Neutrophil (primary cell): ENCODE data around the gene HNRNPUL1.

Experiments used
- H3K27ac ChIP-seq: fragments of 200-600 bp; sonication (generic); 2 replicates; pipeline ENCODE4 v1.5.1; 2016; ENCODE audit warnings: mild to moderate bottlenecking, moderate library complexity
- H3K27me3 ChIP-seq: fragments of 200-600 bp; sonication (generic); 2 replicates; pipeline ENCODE4 v1.6.0; 2016; ENCODE audit warnings: mild to moderate bottlenecking
- H3K36me3 ChIP-seq: fragments of 200-600 bp; sonication (generic); 2 replicates; pipeline ENCODE4 v1.5.1; 2017
- H3K4me1 ChIP-seq, 2 experiments: fragments of 200-600 bp in 1 of 2; sonication (generic) in 1 of 2; 1 replicate in 1 of 2; 2 replicates in 1 of 2; pipeline versions ENCODE4 v1.5.1 to v1.6.1; 2013 to 2016; ENCODE audit warnings: low read depth in 1 of 2, low read length in 1 of 2, mild to moderate bottlenecking in 1 of 2, moderate library complexity in 1 of 2; ENCODE audit not compliant: control insufficient read depth in 1 of 2, insufficient read depth in 1 of 2
- H3K4me3 ChIP-seq, 2 experiments: fragments of 200-600 bp in 1 of 2; sonication (generic) in 1 of 2; 1 replicate in 1 of 2; 2 replicates in 1 of 2; pipeline ENCODE4 v1.5.1; 2013 to 2016; ENCODE audit warnings: low read depth in 1 of 2, low read length in 1 of 2, mild to moderate bottlenecking in 1 of 2, moderate library complexity in 1 of 2
- H3K9me3 ChIP-seq: fragments of 200-600 bp; sonication (generic); 2 replicates; pipeline ENCODE4 v1.5.1; 2016
- CTCF ChIP-seq: fragments of 200-600 bp; sonication (generic); IDR thresholded peaks from 2 replicates; pipeline ENCODE4 v1.5.1; 2016; ENCODE audit warnings: antibody characterized with exemption

The HNRNPUL1 gene

GRCh38 chr19:41316306-41316920 lies 52.2 kb downstream of the HNRNPUL1 start:
- TF ChIP-seq CTCF, result no peak
- peaks cover 79% of the 10 kb centered on the region for H3K36me3 ChIP-seq
- no peaks in the 10 kb centered on the region for H3K9me3 ChIP-seq
- peak overlapping the region; percentile 15 for H3K27ac ChIP-seq
- no peaks in the 10 kb centered on the region for H3K27me3 ChIP-seq
- H3K4me1 ChIP-seq, result peaks cover 4% of the 10 kb centered on the region in 2 experiments
- no peak overlapping the region for H3K4me3 ChIP-seq

- no peak overlapping the region for H3K4me3 ChIP-seq
- peaks cover 28 to 29% of the 10 kb centered on the region in 2 experiments for H3K4me1 ChIP-seq
- H3K36me3 ChIP-seq, result peaks cover 79% of the 10 kb centered on the region
- no peak overlapping the region for H3K27ac ChIP-seq
- no peaks in the 10 kb centered on the region for H3K9me3 ChIP-seq
- H3K27me3 ChIP-seq, result no peaks in the 10 kb centered on the region
- TF ChIP-seq CTCF, result no peak
These were observed 54.7 kb downstream of the HNRNPUL1 start for GRCh38 chr19:41318696-41319499.

- no peak for TF ChIP-seq CTCF
- H3K4me3 ChIP-seq, result no peak overlapping the region
- H3K27ac ChIP-seq, result no peak overlapping the region
- H3K36me3 ChIP-seq, result peaks cover 74% of the 10 kb centered on the region
- H3K9me3 ChIP-seq, result no peaks in the 10 kb centered on the region
- no peaks in the 10 kb centered on the region for H3K27me3 ChIP-seq
- peaks cover 35 to 36% of the 10 kb centered on the region in 2 experiments for H3K4me1 ChIP-seq
These were observed 55.5 kb downstream of the HNRNPUL1 start for GRCh38 chr19:41319500-41320184.

GRCh38 chr19:41320185-41320518 lies 56.0 kb downstream of the HNRNPUL1 start:
- Histone ChIP-seq H3K4me3 (no peak overlapping the region), H3K27ac (no peak overlapping the region), H3K4me1 (peaks cover 40 to 41% of the 10 kb centered on the region in 2 experiments), H3K9me3 (no peaks in the 10 kb centered on the region), H3K27me3 (no peaks in the 10 kb centered on the region), H3K36me3 (peaks cover 73% of the 10 kb centered on the region)
- TF ChIP-seq CTCF, result no peak

GRCh38 chr19:41320568-41320967 lies 56.4 kb downstream of the HNRNPUL1 start:
- Histone ChIP-seq H3K4me1 (peaks cover 45% of the 10 kb centered on the region in 2 experiments), H3K27me3 (no peaks in the 10 kb centered on the region), H3K27ac (peak overlapping the region; percentile 92), H3K9me3 (no peaks in the 10 kb centered on the region), H3K36me3 (peaks cover 73% of the 10 kb centered on the region), H3K4me3 (no peak overlapping the region)
- no peak for TF ChIP-seq CTCF
